Measurements from ENCODE around the gene MEST. TPM values are rescaled to one million over a fixed set of nuclear protein-coding genes. Genes with fewer than 3 reads are reported as not detected.

The MEST gene
- total RNA-seq, 1 donor from 2014 or later: 8.1 TPM

GRCh38 chr7:130468612-130469011 lies 23.3 kb upstream of the MEST start:
- DNase-seq (no peak), ATAC-seq (ENCODE audit: low read depth) (no peak)
- ChIA-PET POLR2A (no interaction called here), CTCF (no interaction called here)
- Mint-ChIP-seq H3K36me3 (ENCODE audit: low read depth) (no peaks in the 10 kb centered on the region), H3K27ac (no peak overlapping the region), H3K4me1 (peaks cover 9% of the 10 kb centered on the region), H3K4me3 (no peak overlapping the region), H3K27me3 (peaks cover 12% of the 10 kb centered on the region), H3K9me3 (peaks cover 7% of the 10 kb centered on the region)
- intact Hi-C loops (cut with micrococcal nuclease): no loop called here
- no peak for TF ChIP-seq CTCF (IDR thresholded peaks at IDR 0.05)

- Mint-ChIP-seq H3K9me3 (no peaks in the 10 kb centered on the region), H3K4me1 (peaks cover 12% of the 10 kb centered on the region), H3K4me3 (no peak overlapping the region), H3K36me3 (ENCODE audit: low read depth) (no peaks in the 10 kb centered on the region), H3K27ac (no peak overlapping the region), H3K27me3 (peaks cover 9% of the 10 kb centered on the region)
- no peak for TF ChIP-seq CTCF (IDR thresholded peaks at IDR 0.05)
- intact Hi-C loops (cut with micrococcal nuclease): no loop called here
- ChIA-PET POLR2A (no interaction called here), CTCF (no interaction called here)
- DNase-seq (no peak), ATAC-seq (ENCODE audit: low read depth) (no peak)
These were observed 19.9 kb upstream of the MEST start for GRCh38 chr7:130471974-130472373.

GRCh38 chr7:130473289-130473688 lies 18.6 kb upstream of the MEST start:
- Mint-ChIP-seq H3K27ac (no peak overlapping the region), H3K9me3 (peaks cover 2% of the 10 kb centered on the region), H3K4me1 (peaks cover 12% of the 10 kb centered on the region), H3K27me3 (peaks cover 7% of the 10 kb centered on the region), H3K4me3 (no peak overlapping the region), H3K36me3 (ENCODE audit: low read depth) (no peaks in the 10 kb centered on the region)
- ChIA-PET POLR2A (no interaction called here), CTCF (interaction anchor here (0.7 kb wide), 1 partner anchor 11 kb away, joined by 3 read pairs; no protein-coding TSS in a partner anchor)
- ATAC-seq (ENCODE audit: low read depth) (no peak), DNase-seq (no peak)
- no peak for TF ChIP-seq CTCF (IDR thresholded peaks at IDR 0.05)
- intact Hi-C loops (cut with micrococcal nuclease): no loop called here

- Mint-ChIP-seq H3K4me3 (no peak overlapping the region), H3K4me1 (peaks cover 12% of the 10 kb centered on the region), H3K27me3 (peaks cover 9% of the 10 kb centered on the region), H3K27ac (no peak overlapping the region), H3K9me3 (peaks cover 5% of the 10 kb centered on the region), H3K36me3 (ENCODE audit: low read depth) (no peaks in the 10 kb centered on the region)
- no peak for TF ChIP-seq CTCF (IDR thresholded peaks at IDR 0.05)
- DNase-seq (no peak), ATAC-seq (ENCODE audit: low read depth) (no peak)
- intact Hi-C loops (cut with micrococcal nuclease): no loop called here
- POLR2A ChIA-PET: no interaction called here
- CTCF ChIA-PET: interaction anchor here (0.7 kb wide), 1 partner anchor 10 kb away, joined by 3 read pairs; no protein-coding TSS in a partner anchor
These were observed 18.0 kb upstream of the MEST start for GRCh38 chr7:130473876-130474275.

GRCh38 chr7:130475776-130476175 lies 16.1 kb upstream of the MEST start:
- DNase-seq (no peak), ATAC-seq (ENCODE audit: low read depth) (no peak)
- no peaks in the 10 kb centered on the region for H3K36me3 Mint-ChIP-seq (ENCODE audit: low read depth)
- no peak for TF ChIP-seq CTCF (IDR thresholded peaks at IDR 0.05)
- H3K27ac Mint-ChIP-seq: no peak overlapping the region
- H3K27me3 Mint-ChIP-seq: peaks cover 5% of the 10 kb centered on the region
- H3K4me1 Mint-ChIP-seq: peaks cover 12% of the 10 kb centered on the region
- no peak overlapping the region for H3K4me3 Mint-ChIP-seq
- H3K9me3 Mint-ChIP-seq: peaks cover 5% of the 10 kb centered on the region
- ChIA-PET CTCF (no interaction called here), POLR2A (no interaction called here)
- intact Hi-C loops (cut with micrococcal nuclease): no loop called here
